SK-N-SH treated with all-trans-retinoic acid at 6 μM for 48 hours (cell line): ENCODE measurements around the gene ULK4.

ENCODE experiments used
- ATAC-seq: fragments of 200-7000 bp; cut with Tn5 transposase; 3 replicates; pipeline ENCODE4 v1.9.1; 2020; ENCODE audit warnings: mild to moderate bottlenecking, moderate library complexity
- BACH2 ChIP-seq: fragments of 250-450 bp; sonication (Bioruptor Pico); IDR thresholded peaks from 2 replicates; pipeline ENCODE4 v1.9.0; 2021; ENCODE audit warnings: mild to moderate bottlenecking, borderline replicate concordance
- CSDC2 ChIP-seq: fragments of 250-450 bp; sonication (Bioruptor Pico); IDR thresholded peaks from 2 replicates; pipeline ENCODE4 v1.5.0; 2020; ENCODE audit warnings: mild to moderate bottlenecking, moderate library complexity
- ESRRG ChIP-seq: fragments of 250-450 bp; sonication (Bioruptor Pico); IDR thresholded peaks from 2 replicates; pipeline ENCODE4 v1.6.1; 2021; ENCODE audit warnings: mild to moderate bottlenecking
- GLIS3 ChIP-seq: fragments of 250-450 bp; sonication (Bioruptor Pico); IDR thresholded peaks from 2 replicates; pipeline ENCODE4 v1.5.0; 2020; ENCODE audit warnings: mild to moderate bottlenecking, moderate library complexity
- ISL1 ChIP-seq: fragments of 250-450 bp; sonication (Bioruptor Pico); IDR thresholded peaks from 2 replicates; pipeline ENCODE4 v2.1.2; 2022; ENCODE audit warnings: mild to moderate bottlenecking, moderate library complexity
- PPARA ChIP-seq: fragments of 250-450 bp; sonication (Bioruptor Pico); IDR thresholded peaks from 2 replicates; pipeline ENCODE4 v1.5.0; 2020; ENCODE audit warnings: mild to moderate bottlenecking, borderline replicate concordance
- RARB ChIP-seq: fragments of 250-450 bp; sonication (Bioruptor Pico); IDR thresholded peaks from 2 replicates; pipeline ENCODE4 v1.8.0; 2021; ENCODE audit warnings: mild to moderate bottlenecking, moderate library complexity
- SNAI2 ChIP-seq: fragments of 250-450 bp; sonication (Bioruptor Pico); IDR thresholded peaks from 2 replicates; pipeline ENCODE4 v1.5.0; 2020; ENCODE audit warnings: mild to moderate bottlenecking, moderate library complexity
- TCF4 ChIP-seq: fragments of 250-450 bp; sonication (Bioruptor Pico); IDR thresholded peaks from 2 replicates; pipeline ENCODE4 v1.8.0; 2021; ENCODE audit warnings: mild to moderate bottlenecking, moderate library complexity, borderline replicate concordance
- TOX ChIP-seq: fragments of 250-450 bp; sonication (Bioruptor Pico); IDR thresholded peaks from 2 replicates; pipeline ENCODE4 v1.8.0; 2021; ENCODE audit warnings: mild to moderate bottlenecking, moderate library complexity, borderline replicate concordance
- ZC3H10 ChIP-seq: fragments of 250-450 bp; sonication (Bioruptor Pico); IDR thresholded peaks from 2 replicates; pipeline ENCODE4 v1.5.1; 2021; ENCODE audit warnings: mild to moderate bottlenecking, moderate library complexity
- ZFP3 ChIP-seq: fragments of 250-450 bp; sonication (Bioruptor Pico); IDR thresholded peaks from 2 replicates; pipeline ENCODE4 v1.5.0; 2020; ENCODE audit warnings: mild to moderate bottlenecking, moderate library complexity
- ZFP30 ChIP-seq: fragments of 450-650 bp; formaldehyde crosslinking; IDR thresholded peaks from 2 replicates; pipeline ENCODE4 v1.5.0; 2022; ENCODE audit warnings: mild to moderate bottlenecking, moderate library complexity
- ZNF565 ChIP-seq: fragments of 450-650 bp; formaldehyde crosslinking; conservative IDR thresholded peaks from 2 replicates; pipeline ENCODE4 v1.5.0; 2020; ENCODE audit warnings: low read depth, mild to moderate bottlenecking, moderate library complexity
- ZNF70 ChIP-seq: fragments of 450-650 bp; formaldehyde crosslinking; IDR thresholded peaks from 2 replicates; pipeline ENCODE4 v1.5.0; 2020; ENCODE audit warnings: mild to moderate bottlenecking, moderate library complexity
- ZNF8 ChIP-seq: fragments of 450-650 bp; formaldehyde crosslinking; IDR thresholded peaks from 2 replicates; pipeline ENCODE4 v1.5.0; 2020; ENCODE audit warnings: mild to moderate bottlenecking, moderate library complexity
- TF ChIP-seq, protein P1 (sequence below): fragments of 250-450 bp; sonication (Bioruptor Pico); IDR thresholded peaks from 2 replicates; pipeline ENCODE4 v1.5.0; 2020; ENCODE audit warnings: mild to moderate bottlenecking, moderate library complexity
- TF ChIP-seq, protein P2 (sequence below): fragments of 250-450 bp; sonication (Bioruptor Pico); IDR thresholded peaks from 2 replicates; pipeline ENCODE4 v1.8.0; 2021; ENCODE audit warnings: low read depth, mild to moderate bottlenecking, moderate library complexity, borderline replicate concordance
- TF ChIP-seq, protein P3 (sequence below): fragments of 250-450 bp; sonication (Bioruptor Pico); IDR thresholded peaks from 2 replicates; pipeline ENCODE4 v1.8.0; 2020; ENCODE audit warnings: mild to moderate bottlenecking, moderate library complexity, borderline replicate concordance

The ULK4 gene

DNA sequence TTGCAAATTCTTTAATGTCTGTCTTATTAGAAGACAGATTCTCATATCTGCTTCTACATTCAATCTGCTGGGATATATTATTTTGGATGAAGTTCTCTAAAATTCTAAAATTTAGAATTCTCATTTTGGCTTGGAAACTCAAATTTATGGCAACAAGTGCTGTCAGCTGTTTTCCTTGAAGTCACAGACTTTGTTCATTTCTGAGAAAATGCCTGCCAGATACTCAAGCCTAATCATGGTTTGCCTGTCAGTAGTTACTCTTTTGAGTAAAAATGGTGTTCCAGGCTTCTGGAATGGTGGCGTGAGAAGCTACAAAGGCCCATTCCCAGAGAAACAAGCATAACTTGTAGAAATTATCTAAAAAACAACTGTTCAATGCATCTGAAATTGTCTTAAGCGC, 646.8 kb downstream of the ULK4 start:
- ATAC-seq = no peak
- TF ChIP-seq GLIS3 (CRISPR knock-in tag) = no peak
- TF ChIP-seq ZFP3 (CRISPR knock-in tag) = no peak
- TF ChIP-seq CSDC2 (CRISPR knock-in tag) = no peak
- no peak for TF ChIP-seq ZNF70 (CRISPR knock-in tag)
- TF ChIP-seq TOX (CRISPR knock-in tag) = no peak
- no peak for TF ChIP-seq RARB (CRISPR knock-in tag)

DNA sequence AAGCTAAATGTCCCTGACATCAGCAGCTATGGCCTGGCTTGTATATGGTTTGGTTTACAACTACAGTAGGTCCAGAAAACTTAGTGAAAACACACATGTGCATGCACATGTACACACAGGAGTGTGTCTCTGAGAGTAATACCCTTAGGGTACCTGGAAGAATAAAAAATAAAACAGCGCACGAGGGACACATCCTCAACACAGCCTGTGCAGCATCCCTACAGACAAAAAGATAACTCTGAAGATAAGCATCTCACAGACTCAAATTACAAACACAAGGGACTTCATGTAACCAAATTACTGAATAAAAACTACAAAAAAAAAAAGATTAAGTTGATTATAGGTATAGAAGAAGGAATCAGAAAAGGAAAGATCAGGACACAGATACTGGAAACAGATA, 653.8 kb downstream of the ULK4 start:
- TF ChIP-seq TCF4 (CRISPR knock-in tag) (peak; percentile 75; the same call in 1 of the 2 replicates), ZNF8 (CRISPR knock-in tag) (0 out of 2 replicates have a peak, but pooled peaks have one; percentile 35)
- TF ChIP-seq, protein P1, sequence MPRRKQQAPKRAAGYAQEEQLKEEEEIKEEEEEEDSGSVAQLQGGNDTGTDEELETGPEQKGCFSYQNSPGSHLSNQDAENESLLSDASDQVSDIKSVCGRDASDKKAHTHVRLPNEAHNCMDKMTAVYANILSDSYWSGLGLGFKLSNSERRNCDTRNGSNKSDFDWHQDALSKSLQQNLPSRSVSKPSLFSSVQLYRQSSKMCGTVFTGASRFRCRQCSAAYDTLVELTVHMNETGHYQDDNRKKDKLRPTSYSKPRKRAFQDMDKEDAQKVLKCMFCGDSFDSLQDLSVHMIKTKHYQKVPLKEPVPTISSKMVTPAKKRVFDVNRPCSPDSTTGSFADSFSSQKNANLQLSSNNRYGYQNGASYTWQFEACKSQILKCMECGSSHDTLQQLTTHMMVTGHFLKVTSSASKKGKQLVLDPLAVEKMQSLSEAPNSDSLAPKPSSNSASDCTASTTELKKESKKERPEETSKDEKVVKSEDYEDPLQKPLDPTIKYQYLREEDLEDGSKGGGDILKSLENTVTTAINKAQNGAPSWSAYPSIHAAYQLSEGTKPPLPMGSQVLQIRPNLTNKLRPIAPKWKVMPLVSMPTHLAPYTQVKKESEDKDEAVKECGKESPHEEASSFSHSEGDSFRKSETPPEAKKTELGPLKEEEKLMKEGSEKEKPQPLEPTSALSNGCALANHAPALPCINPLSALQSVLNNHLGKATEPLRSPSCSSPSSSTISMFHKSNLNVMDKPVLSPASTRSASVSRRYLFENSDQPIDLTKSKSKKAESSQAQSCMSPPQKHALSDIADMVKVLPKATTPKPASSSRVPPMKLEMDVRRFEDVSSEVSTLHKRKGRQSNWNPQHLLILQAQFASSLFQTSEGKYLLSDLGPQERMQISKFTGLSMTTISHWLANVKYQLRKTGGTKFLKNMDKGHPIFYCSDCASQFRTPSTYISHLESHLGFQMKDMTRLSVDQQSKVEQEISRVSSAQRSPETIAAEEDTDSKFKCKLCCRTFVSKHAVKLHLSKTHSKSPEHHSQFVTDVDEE (CRISPR knock-in tag) = no peak

DNA sequence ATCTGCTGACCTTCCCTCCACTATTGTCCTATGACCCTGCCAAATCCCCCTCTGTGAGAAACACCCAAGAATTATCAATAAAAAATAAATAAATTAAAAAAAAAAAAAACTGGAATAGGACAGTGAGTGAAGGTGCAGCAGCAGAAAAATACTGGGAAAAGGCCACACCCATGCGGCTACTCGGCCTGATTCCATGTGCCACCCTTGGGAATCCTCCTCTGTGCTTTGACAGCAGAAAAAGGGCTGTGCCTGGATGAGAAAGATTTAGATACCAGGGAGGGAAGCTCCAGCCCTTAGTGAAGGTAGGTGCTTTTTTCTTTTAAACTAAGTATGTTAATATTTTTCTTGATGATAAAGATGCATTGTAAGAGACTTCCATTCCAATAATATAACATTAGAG, 654.8 kb downstream of the ULK4 start:
- no peak for ATAC-seq
- TF ChIP-seq ESRRG = no peak
- TF ChIP-seq CSDC2 (CRISPR knock-in tag) = no peak
- TF ChIP-seq PPARA (CRISPR knock-in tag) = no peak
- TF ChIP-seq TCF4 (CRISPR knock-in tag) = no peak
- TF ChIP-seq, protein P2, sequence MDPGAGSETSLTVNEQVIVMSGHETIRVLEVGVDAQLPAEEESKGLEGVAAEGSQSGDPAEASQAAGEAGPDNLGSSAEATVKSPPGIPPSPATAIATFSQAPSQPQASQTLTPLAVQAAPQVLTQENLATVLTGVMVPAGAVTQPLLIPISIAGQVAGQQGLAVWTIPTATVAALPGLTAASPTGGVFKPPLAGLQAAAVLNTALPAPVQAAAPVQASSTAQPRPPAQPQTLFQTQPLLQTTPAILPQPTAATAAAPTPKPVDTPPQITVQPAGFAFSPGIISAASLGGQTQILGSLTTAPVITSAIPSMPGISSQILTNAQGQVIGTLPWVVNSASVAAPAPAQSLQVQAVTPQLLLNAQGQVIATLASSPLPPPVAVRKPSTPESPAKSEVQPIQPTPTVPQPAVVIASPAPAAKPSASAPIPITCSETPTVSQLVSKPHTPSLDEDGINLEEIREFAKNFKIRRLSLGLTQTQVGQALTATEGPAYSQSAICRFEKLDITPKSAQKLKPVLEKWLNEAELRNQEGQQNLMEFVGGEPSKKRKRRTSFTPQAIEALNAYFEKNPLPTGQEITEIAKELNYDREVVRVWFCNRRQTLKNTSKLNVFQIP (CRISPR knock-in tag) = no peak
- no peak for TF ChIP-seq RARB (CRISPR knock-in tag)

More for the DNA sequence above, 653.8 kb downstream of the ULK4 start:
- ATAC-seq = 0 out of 3 replicates have a peak, but pooled peaks have one; percentile 22

DNA sequence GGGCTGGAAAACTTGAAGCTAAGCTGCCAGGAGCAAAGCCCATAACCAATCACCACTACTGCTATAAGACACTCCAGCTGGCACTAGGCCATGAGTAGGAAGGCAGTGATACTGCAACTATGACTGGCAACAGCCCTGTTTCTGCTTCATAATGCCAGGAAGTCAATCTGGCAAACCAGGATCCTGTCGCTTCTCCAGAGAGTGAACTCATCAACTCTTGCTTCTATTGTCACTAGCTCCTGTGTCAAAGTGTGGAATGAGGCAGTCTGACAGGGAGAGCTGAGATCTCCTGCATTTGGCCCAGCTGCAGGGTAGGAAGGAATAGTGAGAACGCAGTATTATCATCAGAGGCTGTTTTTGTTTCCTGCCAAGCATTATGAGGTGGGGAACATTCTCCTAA, 657.3 kb downstream of the ULK4 start:
- TF ChIP-seq TCF4 (CRISPR knock-in tag) (no peak), ZFP3 (CRISPR knock-in tag) (no peak), ZNF8 (CRISPR knock-in tag) (no peak), CSDC2 (CRISPR knock-in tag) (no peak), ESRRG (no peak), GLIS3 (CRISPR knock-in tag) (no peak), ZNF70 (CRISPR knock-in tag) (no peak), ZC3H10 (CRISPR knock-in tag) (no peak), ZNF565 (no peak), TOX (CRISPR knock-in tag) (no peak), RARB (CRISPR knock-in tag) (no peak), PPARA (CRISPR knock-in tag) (no peak), SNAI2 (CRISPR knock-in tag) (no peak), ISL1 (CRISPR knock-in tag) (no peak), ZFP30 (no peak), BACH2 (CRISPR knock-in tag) (no peak)
- TF ChIP-seq, protein P2 (CRISPR knock-in tag) = no peak
- TF ChIP-seq, protein P3, sequence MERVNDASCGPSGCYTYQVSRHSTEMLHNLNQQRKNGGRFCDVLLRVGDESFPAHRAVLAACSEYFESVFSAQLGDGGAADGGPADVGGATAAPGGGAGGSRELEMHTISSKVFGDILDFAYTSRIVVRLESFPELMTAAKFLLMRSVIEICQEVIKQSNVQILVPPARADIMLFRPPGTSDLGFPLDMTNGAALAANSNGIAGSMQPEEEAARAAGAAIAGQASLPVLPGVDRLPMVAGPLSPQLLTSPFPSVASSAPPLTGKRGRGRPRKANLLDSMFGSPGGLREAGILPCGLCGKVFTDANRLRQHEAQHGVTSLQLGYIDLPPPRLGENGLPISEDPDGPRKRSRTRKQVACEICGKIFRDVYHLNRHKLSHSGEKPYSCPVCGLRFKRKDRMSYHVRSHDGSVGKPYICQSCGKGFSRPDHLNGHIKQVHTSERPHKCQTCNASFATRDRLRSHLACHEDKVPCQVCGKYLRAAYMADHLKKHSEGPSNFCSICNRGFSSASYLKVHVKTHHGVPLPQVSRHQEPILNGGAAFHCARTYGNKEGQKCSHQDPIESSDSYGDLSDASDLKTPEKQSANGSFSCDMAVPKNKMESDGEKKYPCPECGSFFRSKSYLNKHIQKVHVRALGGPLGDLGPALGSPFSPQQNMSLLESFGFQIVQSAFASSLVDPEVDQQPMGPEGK (CRISPR knock-in tag) = no peak
- TF ChIP-seq, protein P1 (CRISPR knock-in tag) = no peak
- TF ChIP-seq, all 23 proteins: peak for 0
- ATAC-seq = peak; percentile 81
